Fibroblast of lung (primary cell): Measurements from ENCODE around the gene CCM2. TPM values are rescaled to one million over a fixed set of nuclear protein-coding genes. Genes with fewer than 3 reads are reported as not detected.

Source experiments
- DNase-seq, 2 donors: peaks; one replicate each; pipeline versions ENCODE4 v3.0.0 to v3.0.0-alpha.2; 2010; ENCODE audit warnings: low read depth in 2 of 2
- H2AFZ ChIP-seq: 2 replicates; pipeline ENCODE4 v1.5.1; 2012; ENCODE audit warnings: low read length, control low read depth, inconsistent platforms
- H3K27ac ChIP-seq: 2 replicates; pipeline ENCODE4 v1.5.1; 2011; ENCODE audit warnings: low read length, control low read depth; ENCODE audit not compliant: insufficient read depth
- H3K27me3 ChIP-seq: 2 replicates; pipeline ENCODE4 v1.5.1; 2011; ENCODE audit warnings: mild to moderate bottlenecking, low read length; ENCODE audit not compliant: control insufficient read depth, insufficient read depth
- H3K36me3 ChIP-seq: 2 replicates; pipeline ENCODE4 v1.5.1; 2011; ENCODE audit warnings: low read length; ENCODE audit not compliant: control insufficient read depth, insufficient read depth
- H3K4me1 ChIP-seq: 2 replicates; pipeline ENCODE4 v1.5.1; 2011; ENCODE audit warnings: low read length; ENCODE audit not compliant: control insufficient read depth, insufficient read depth; ENCODE audit errors: extremely low read depth
- H3K4me2 ChIP-seq: 2 replicates; pipeline ENCODE4 v1.5.1; 2011; ENCODE audit warnings: low read length, control low read depth; ENCODE audit not compliant: insufficient read depth; ENCODE audit errors: extremely low read depth
- H3K4me3 ChIP-seq, 4 experiments: fragments of 200-600 bp in 1 of 4; sonication (generic) in 1 of 4; replicated peaks in 1 of 4; 2 replicates each; pipeline ENCODE4 v1.5.1; 2011 to 2016; ENCODE audit warnings: low read length in 4 of 4, low read depth in 3 of 4, mild to moderate bottlenecking in 3 of 4, control low read depth in 2 of 4, inconsistent platforms in 1 of 4, mixed read lengths in 1 of 4; ENCODE audit not compliant: insufficient read depth in 1 of 4; ENCODE audit errors: control extremely low read depth in 1 of 4
- H3K79me2 ChIP-seq: 2 replicates; pipeline ENCODE4 v1.5.1; 2012; ENCODE audit warnings: mild to moderate bottlenecking, low read length, inconsistent platforms; ENCODE audit not compliant: control insufficient read depth, insufficient read depth
- H3K9ac ChIP-seq: 2 replicates; pipeline ENCODE4 v1.5.1; 2011; ENCODE audit warnings: mild to moderate bottlenecking, low read length, control low read depth; ENCODE audit not compliant: insufficient read depth
- H3K9me3 ChIP-seq: 2 replicates; pipeline ENCODE4 v1.5.1; 2012; ENCODE audit warnings: low read depth, low read length; ENCODE audit not compliant: control insufficient read depth, insufficient read depth
- H4K20me1 ChIP-seq: 2 replicates; pipeline ENCODE4 v1.5.1; 2011; ENCODE audit warnings: low read length; ENCODE audit not compliant: control insufficient read depth, insufficient read depth; ENCODE audit errors: extremely low read depth
- EZH2 ChIP-seq: IDR thresholded peaks from 2 replicates; pipeline ENCODE4 v1.5.1; 2012; ENCODE audit warnings: low read length, control low read depth, mild to moderate bottlenecking; ENCODE audit errors: missing control alignments
- polyA plus RNA-seq, 2 donors: library from polyadenylated mRNA; depleted of rRNA in 1 of 2; stranded (reverse) in 1 of 2; unstranded in 1 of 2; fragments of >200 nt; gene quantifications; 2 replicates each; pipeline ENCODE4 v1.2.1, GENCODE V29; 2011 to 2012; ENCODE audit warnings: missing spikeins in 1 of 2
- total RNA-seq: library from RNA; depleted of rRNA; stranded (reverse); fragments of >200 nt; gene quantifications from 2 replicates; pipeline ENCODE4 v1.2.1, GENCODE V29; 2014
- TF ChIP-seq, protein P1 (sequence below), 2 donors: IDR thresholded peaks in 1 of 2; conservative IDR thresholded peaks in 1 of 2; 1 replicate in 1 of 2; 2 replicates in 1 of 2; pipeline ENCODE4 v1.5.1; 2011 to 2012; ENCODE audit warnings: low read length in 2 of 2, control low read depth in 1 of 2, inconsistent platforms in 1 of 2, low read depth in 1 of 2, mild to moderate bottlenecking in 1 of 2

Gene CCM2
- total and polyA plus RNA-seq, 2 donors (not counting 1 experiment from before 2014, with no cell fraction given), result 27.8 to 52.4 TPM

DNA sequence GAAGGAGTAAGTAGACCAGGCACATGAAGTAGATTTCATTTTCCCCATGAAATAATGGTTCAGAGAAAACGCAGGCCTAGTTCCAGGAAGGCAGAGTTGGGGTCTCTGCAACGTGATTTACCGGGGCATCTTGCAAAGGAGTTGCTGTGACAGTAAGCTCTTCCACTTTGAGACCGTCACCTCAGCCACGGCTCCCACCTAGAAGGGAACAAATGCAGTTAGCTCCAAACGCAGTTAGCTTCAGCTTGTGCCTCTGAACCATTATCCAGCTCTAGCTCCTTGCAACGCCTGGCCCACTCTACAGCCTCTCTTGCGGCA lies 14.1 kb upstream of the CCM2 start:
- Histone ChIP-seq H3K27me3 (no peaks in the 10 kb centered on the region), H2AFZ (no peak overlapping the region), H3K4me3 (peak overlapping the region; percentile 44 to 85 (median 73)), H4K20me1 (no peaks in the 10 kb centered on the region), H3K27ac (peak overlapping the region; percentile 95), H3K36me3 (peaks cover 21% of the 10 kb centered on the region), H3K79me2 (peaks cover 26% of the 10 kb centered on the region), H3K9ac (peak overlapping the region; percentile 69), H3K4me1 (peaks cover 13% of the 10 kb centered on the region), H3K4me2 (peak overlapping the region; percentile 78), H3K9me3 (no peaks in the 10 kb centered on the region)
- DNase-seq, result no peak
- TF ChIP-seq EZH2, result no peak
- TF ChIP-seq, protein P1, sequence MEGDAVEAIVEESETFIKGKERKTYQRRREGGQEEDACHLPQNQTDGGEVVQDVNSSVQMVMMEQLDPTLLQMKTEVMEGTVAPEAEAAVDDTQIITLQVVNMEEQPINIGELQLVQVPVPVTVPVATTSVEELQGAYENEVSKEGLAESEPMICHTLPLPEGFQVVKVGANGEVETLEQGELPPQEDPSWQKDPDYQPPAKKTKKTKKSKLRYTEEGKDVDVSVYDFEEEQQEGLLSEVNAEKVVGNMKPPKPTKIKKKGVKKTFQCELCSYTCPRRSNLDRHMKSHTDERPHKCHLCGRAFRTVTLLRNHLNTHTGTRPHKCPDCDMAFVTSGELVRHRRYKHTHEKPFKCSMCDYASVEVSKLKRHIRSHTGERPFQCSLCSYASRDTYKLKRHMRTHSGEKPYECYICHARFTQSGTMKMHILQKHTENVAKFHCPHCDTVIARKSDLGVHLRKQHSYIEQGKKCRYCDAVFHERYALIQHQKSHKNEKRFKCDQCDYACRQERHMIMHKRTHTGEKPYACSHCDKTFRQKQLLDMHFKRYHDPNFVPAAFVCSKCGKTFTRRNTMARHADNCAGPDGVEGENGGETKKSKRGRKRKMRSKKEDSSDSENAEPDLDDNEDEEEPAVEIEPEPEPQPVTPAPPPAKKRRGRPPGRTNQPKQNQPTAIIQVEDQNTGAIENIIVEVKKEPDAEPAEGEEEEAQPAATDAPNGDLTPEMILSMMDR (conservative IDR thresholded peaks at IDR 0.05 in 1 of 2, IDR thresholded peaks at IDR 0.05 in 1 of 2; ENCODE audit: low read depth in 1 of 2, low read length in 2 of 2), result no peak

DNA sequence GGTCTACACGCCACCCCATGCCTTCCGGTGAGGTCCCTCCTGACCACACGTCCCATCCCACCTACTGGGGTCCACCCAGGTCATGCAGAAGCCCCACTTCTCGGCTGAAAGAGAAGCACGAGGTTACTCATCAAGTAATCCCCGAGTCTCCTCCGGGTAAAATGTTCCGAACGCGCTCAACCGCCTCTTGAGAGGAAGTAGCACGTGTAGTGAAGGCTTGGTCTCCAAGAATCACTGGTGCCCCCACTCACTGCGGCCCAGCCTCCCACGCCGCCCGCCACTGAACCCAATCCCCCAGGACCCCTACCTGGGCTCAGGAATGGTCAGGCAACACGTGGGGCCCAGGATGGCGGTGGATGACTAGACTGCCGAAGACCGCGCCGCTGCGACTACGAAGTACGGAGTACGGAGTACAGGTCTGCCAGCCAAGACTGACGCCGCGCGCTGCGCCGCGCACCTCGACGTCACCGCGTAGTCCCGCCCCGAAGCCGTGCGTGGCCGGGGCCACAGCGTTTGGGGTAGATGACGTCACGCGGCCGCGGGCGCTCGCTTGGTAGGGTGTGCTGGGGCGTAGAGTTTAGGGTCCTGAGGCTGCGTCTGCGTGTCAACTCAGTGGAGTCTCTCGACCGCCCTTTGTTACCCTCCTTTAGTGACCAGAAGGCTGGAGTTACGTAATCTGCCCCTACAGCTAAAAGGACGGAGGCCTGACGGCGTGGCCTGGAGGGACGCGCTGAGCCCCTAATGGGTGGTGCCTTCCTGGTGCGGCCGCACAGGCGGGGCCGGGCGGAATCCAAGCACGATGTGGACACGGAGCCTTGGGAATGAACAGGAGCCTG lies 13.6 kb upstream of the CCM2 start:
- Histone ChIP-seq H3K9me3 (no peaks in the 10 kb centered on the region), H3K4me3 (peak overlapping the region; percentile 44 to 85 (median 73)), H3K9ac (peak overlapping the region; percentile 87), H3K27ac (peak overlapping the region; percentile 95), H3K4me1 (peaks cover 11% of the 10 kb centered on the region), H2AFZ (peak overlapping the region; percentile 96), H3K27me3 (no peaks in the 10 kb centered on the region), H3K36me3 (peaks cover 21% of the 10 kb centered on the region), H3K79me2 (peaks cover 26% of the 10 kb centered on the region), H4K20me1 (no peaks in the 10 kb centered on the region), H3K4me2 (peak overlapping the region; percentile 78)
- DNase-seq, result peak; percentile 94 to 96
- TF ChIP-seq EZH2, result no peak
- TF ChIP-seq, protein P1 (conservative IDR thresholded peaks at IDR 0.05 in 1 of 2, IDR thresholded peaks at IDR 0.05 in 1 of 2; ENCODE audit: low read depth in 1 of 2, low read length in 2 of 2), result no peak

DNA sequence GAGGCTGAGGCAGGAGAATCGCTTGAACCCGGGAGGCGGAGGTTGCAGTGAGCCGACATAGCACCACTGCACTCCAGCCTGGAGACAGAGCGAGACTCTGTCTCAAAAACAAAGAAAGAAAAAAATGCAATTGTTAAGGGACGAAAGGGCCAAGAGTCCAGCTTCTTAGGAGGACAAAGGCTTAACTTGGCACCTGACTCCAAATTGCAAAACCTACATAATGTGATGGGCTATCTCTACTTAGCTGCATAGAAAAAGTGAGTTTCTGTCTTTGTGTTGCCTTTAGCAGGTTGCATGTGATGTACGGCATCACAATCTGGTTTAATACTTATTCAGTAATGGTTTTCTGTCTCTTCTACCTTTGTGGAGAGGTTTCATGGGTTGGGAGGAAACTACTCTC lies 12.5 kb upstream of the CCM2 start:
- Histone ChIP-seq H3K4me1 (peaks cover 11% of the 10 kb centered on the region), H3K36me3 (peaks cover 19% of the 10 kb centered on the region), H2AFZ (no peak overlapping the region), H3K27ac (no peak overlapping the region), H3K4me2 (no peak overlapping the region), H3K4me3 (no peak overlapping the region), H3K79me2 (peaks cover 26% of the 10 kb centered on the region), H3K27me3 (no peaks in the 10 kb centered on the region), H4K20me1 (no peaks in the 10 kb centered on the region), H3K9me3 (no peaks in the 10 kb centered on the region), H3K9ac (no peak overlapping the region)
- TF ChIP-seq, protein P1 (conservative IDR thresholded peaks at IDR 0.05 in 1 of 2, IDR thresholded peaks at IDR 0.05 in 1 of 2; ENCODE audit: low read depth in 1 of 2, low read length in 2 of 2), result no peak
- no peak for TF ChIP-seq EZH2
- no peak for DNase-seq
